ENCODE measurements around the gene EPB41.
A peak's percentile ranks its signal among the peaks of the same experiment; 100 is the strongest.

Gene EPB41

DNA sequence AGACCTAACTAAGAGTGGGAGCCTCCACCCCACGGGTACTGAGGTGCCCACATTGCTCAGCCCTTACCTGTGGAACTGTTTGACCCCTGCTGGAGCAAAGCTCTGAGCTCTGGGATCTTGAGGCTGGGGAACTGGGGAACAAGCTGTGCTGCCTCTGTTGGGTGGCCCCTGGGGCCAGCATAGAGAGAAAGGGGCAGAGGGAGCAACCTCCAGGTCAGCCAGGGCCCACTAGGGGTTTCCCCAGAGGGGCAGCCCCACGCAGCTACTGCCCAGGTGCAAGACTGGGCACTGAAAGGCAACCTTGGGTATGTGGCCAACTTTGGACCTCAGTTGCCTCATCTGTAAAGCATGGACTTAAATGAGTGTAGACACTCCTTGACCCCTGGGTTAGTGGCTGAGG lies 23.5 kb upstream of the EPB41 start:
- DNase-seq (ENCODE audit: low read depth in 4 of 4, low spot score in 1 of 4): no peak

GRCh38 chr1:28891256-28891655 lies 23.1 kb upstream of the EPB41 start:
- no peak for DNase-seq (ENCODE audit: low read depth in 4 of 4, low spot score in 1 of 4)

DNA sequence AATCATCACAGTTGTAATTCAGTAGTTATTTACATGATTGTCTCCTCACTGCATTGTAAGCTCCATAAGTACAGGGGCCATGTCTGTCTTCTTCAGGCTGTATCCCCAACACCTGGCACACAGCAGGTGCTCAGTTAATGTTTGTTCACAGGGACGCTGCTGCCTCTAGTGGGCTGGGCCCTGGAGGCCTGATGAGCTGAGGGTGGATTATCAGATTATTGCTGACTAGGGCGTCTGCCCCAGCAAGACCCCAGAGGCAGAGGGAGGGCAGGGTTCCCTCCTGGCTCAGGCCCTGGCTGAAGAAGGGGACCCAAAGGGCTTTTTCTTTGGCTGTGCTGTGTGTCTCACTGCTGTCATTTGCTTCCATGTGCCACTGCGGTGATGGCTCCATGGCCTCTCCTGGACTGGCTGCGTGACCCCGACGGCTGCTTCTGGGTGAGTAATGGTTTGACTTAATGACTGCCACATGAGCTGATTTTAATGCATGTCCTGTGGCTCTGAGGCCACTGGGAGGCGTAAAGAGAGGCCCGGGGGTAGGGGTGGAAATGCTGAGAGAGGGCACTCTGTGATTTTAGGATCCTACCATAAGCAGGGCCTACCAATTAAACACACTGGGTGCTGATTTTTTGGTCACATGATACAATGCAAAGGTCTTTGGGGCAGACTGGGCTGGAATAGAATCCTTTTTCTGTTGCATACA lies 20.8 kb upstream of the EPB41 start:
- DNase-seq (ENCODE audit: low read depth in 4 of 4, low spot score in 1 of 4): no peak

DNA sequence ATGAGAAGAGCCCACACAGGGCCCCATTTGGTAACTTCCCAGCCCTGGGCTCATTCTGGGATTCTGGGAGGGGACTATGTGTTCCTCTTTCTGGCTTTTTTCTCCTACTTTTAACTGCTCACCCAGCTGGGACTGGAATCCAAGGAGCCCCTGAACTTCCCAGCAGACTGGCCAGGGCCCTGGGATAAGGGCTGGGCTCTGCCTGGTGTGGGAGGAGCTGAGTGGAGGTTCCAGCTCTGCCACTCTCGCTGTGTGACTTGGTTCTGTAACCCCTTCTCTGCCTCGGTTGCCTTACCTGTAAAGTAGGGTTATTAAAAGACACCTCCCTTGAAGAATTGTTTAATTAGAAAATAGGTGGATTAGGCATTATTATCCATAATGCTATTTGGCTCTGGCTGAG lies 19.6 kb upstream of the EPB41 start:
- DNase-seq (ENCODE audit: low read depth in 4 of 4, low spot score in 1 of 4): no peak

- DNase-seq (ENCODE audit: low read depth in 4 of 4, low spot score in 1 of 4): no peak
Observed at GRCh38 chr1:28895896-28896608, 18.3 kb upstream of the EPB41 start.

GRCh38 chr1:28896609-28896986 lies 17.8 kb upstream of the EPB41 start:
- DNase-seq (ENCODE audit: low read depth in 4 of 4, low spot score in 1 of 4): no peak

- DNase-seq (ENCODE audit: low read depth in 4 of 4, low spot score in 1 of 4): no peak
Observed at GRCh38 chr1:28897789-28898188, 16.6 kb upstream of the EPB41 start.

- no peak for DNase-seq (ENCODE audit: low read depth in 4 of 4, low spot score in 1 of 4)
Observed at GRCh38 chr1:28898405-28898881, 15.9 kb upstream of the EPB41 start.

DNA sequence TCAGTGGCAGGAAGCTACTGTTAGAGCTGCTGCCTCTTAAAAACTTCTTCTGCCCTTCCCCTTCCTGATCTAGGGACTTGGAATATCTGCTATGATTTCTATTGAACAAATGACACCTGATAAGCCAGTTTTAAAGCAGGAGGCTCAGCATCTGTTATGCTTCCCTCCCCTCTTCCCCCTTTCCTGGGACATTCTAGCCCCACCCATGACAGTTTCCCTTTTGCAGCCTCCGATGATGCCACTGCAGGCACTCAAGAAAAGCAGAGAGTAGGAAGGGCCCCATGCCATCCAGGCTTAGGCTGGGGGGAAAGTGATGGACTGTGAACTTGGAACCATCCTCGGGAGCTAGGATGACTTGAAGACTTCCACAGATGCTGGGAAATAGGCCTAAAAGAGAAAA lies 15.1 kb upstream of the EPB41 start:
- no peak for DNase-seq (ENCODE audit: low read depth in 4 of 4, low spot score in 1 of 4)

DNA sequence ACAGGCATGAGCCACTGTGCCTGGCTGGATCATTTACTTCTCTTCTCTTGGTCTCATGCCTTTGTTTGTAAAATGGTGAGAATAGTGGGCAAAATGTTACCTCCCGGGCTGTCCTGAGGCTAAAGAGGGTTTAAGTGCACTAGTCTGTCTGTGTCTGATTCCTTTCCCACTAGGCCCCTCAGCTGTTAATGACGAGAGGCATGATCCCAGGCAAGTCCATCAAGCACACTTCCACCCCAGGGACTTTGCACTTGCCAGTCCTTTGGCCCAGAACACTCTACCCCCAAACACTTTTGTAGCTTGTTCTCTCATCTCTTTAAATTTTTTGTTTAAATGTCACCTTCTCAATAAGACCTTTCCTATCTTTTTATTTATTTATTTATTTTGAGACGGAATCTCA lies 13.8 kb upstream of the EPB41 start:
- no peak for DNase-seq (ENCODE audit: low read depth in 4 of 4, low spot score in 1 of 4)

- DNase-seq (ENCODE audit: low read depth in 4 of 4, low spot score in 1 of 4): no peak
Observed at GRCh38 chr1:28902738-28903137, 11.6 kb upstream of the EPB41 start.

DNA sequence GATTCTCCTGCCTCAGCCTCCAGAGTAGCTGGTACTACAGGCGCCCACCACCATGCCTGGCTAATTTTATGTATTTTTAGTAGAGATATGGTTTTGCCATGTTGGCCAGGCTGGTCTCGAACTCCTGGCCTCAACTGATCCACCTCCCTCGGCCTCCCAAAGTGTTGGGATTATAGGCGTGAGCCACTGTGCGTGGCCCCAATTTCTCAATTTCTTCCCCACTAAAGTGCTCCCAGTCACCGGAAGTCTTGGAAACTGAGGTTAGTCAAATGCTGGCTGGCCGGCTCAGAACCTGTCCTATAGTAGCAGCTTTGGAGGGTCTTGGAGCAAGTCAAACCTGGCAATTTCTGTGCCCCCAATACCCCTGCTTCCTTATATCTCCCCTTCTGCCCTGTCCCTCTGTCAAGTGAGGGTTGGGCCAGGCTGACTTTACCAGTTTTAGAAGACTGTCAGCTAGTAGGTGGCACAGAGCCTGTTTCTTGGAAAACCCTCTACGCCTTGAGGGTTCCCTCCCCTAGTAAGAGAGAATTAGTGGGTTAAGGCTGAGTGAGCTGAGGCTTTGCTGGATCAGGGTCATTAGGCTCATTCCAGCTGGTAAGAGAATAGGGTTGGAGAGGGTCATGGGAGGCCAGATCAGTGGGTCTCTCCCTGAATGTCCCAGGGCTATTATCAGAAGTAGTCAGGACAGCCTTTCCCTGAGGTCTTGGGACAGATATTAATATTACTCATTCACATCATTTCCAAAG lies 8.3 kb upstream of the EPB41 start:
- DNase-seq (ENCODE audit: low read depth in 4 of 4, low spot score in 1 of 4): no peak

- DNase-seq (ENCODE audit: low read depth in 4 of 4, low spot score in 1 of 4): no peak
Observed at GRCh38 chr1:28909198-28909597, 5.2 kb upstream of the EPB41 start.

- DNase-seq (ENCODE audit: low read depth in 4 of 4, low spot score in 1 of 4): no peak
Observed at GRCh38 chr1:28910379-28911115, 3.8 kb upstream of the EPB41 start.

- DNase-seq (ENCODE audit: low read depth in 4 of 4, low spot score in 1 of 4): no peak
Observed at GRCh38 chr1:28913786-28914227, 562 bp upstream of the EPB41 start.

DNA sequence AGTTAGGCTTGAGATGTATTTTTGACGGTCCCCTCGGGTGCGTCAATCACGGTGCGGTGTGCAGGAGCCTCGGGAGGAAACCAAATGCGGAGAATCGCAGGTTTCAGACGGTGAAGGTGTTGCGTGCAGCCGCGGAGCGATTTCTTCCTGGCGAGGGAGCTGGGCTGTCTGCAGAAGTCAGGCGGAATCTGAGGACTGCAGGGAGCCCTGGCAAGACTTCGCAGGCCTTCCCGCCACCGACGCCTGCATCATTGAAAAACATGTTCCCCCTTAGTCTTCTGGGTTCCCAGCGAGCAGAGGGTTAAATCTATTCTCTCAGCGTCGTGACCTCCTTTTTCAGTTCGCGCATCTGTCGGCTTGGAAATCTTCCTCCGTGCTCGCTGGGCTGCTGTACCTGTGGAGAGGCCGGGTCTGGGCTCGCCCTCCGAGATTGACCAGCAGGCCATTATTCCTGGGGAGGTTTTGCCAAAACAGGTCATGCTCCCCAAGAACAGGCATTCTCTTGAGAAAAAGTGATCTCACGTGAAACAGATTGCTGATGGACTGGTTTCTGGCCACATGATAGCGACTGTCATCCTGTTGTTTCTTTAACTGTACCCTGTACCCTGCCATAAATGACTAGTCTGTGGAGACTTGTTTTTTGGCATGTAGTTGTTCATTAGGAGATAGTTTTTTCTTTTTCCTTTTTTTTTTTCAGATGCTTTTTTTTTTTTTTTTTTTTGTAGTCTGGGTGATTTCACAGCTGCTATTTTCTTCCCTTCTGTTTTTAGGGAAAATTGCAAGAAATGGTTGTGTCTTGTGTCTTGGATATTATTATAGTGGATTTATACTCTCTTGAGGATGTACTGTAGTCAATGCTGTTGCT lies 894 bp downstream of the EPB41 start:
- peak in 2 of 4 experiments; percentile 19 to 35 for DNase-seq (ENCODE audit: low read depth in 4 of 4, low spot score in 1 of 4)

GRCh38 chr1:28917757-28918118 lies 3.4 kb downstream of the EPB41 start:
- peak in 1 of 4 experiments; percentile 27 for DNase-seq (ENCODE audit: low read depth in 4 of 4, low spot score in 1 of 4)

DNA sequence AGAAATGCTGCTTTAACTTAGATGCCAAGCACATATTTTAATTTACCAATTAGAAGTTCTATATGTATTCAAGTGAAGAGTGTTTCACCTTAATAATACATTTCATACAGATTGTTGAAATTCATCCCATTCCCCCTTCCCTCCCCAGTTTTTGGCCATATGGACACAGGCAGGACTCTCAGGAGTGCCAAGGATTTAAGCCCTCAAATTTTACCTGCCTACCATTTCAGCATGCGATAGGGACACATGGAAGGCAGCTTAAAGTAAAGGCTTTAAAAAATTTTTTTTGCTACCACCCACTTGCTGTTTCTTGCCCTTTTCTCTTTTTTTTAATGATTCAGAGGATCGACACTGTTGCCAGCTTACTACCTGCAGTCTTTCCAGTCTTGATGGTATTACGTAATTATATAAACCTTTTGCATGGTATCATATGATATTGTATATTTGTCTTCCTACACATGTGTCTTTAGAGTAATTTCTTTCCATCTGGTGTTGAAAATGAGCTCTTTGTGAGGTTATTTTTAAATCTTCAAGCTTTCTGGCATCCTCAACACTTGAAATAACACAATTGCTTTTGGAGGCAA lies 7.0 kb downstream of the EPB41 start:
- no peak for DNase-seq (ENCODE audit: low read depth in 4 of 4, low spot score in 1 of 4)

GRCh38 chr1:28925350-28925891 lies 11.1 kb downstream of the EPB41 start:
- no peak for DNase-seq (ENCODE audit: low read depth in 4 of 4, low spot score in 1 of 4)
